ENCODE results near the gene SLC12A7.

The SLC12A7 gene

DNA sequence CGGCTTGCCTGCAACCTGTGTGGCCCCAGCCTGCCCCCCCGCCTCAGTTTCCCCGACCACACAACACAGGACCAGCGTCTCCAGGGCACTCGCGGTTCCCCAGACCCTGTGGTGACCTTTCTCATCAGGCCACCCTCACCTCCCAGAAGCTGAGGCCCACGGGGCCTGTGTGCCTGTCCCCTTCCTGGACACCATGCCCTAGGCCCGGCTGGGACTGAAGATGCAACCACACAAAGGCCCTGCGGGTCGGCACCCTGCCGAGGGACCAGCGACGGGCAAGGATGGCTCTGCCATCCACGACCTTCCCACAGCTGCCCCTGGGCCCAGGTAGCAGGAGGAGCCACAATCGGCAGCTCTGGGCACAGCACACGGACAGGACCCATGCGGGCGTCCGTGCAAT lies 34.8 kb downstream of the SLC12A7 start:
- no peak overlapping the region for H3K27ac ChIP-seq (ENCODE audit: low read length)
- H3K9me3 ChIP-seq (ENCODE audit: control insufficient read depth, low read depth, low read length), result no peaks in the 10 kb centered on the region
- peaks cover 25% of the 10 kb centered on the region for H3K36me3 ChIP-seq (ENCODE audit: control insufficient read depth, low read depth, low read length)
- H3K4me1 ChIP-seq (ENCODE audit: control insufficient read depth, low read depth, low read length), result no peaks in the 10 kb centered on the region
- no peaks in the 10 kb centered on the region for H3K27me3 ChIP-seq (ENCODE audit: control insufficient read depth, insufficient read depth, low read length)
- H3K4me3 ChIP-seq (ENCODE audit: low read length), result no peak overlapping the region
- no peak overlapping the region for H3K9ac ChIP-seq (ENCODE audit: low read length)

DNA sequence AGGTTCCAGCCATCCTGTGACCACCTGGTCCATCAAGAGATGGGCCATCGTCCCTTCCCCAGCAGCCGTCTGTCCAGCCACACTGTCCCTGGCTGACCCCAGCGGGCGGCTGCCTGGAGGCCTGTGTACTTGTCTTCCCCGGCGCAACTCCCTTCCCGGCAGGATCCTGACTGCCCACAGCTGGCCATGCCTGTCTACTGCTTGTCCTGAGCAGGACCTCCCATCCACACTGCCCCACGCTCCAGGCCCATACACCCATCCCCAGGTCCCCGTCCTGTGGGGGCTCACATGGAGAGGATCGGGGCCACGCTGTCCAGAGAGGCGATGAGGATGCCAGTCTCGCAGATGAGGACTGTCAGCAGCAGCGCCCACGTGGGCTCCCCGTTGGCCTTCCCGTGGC lies 35.5 kb downstream of the SLC12A7 start:
- no peaks in the 10 kb centered on the region for H3K27me3 ChIP-seq (ENCODE audit: control insufficient read depth, insufficient read depth, low read length)
- no peak overlapping the region for H3K9ac ChIP-seq (ENCODE audit: low read length)
- H3K4me1 ChIP-seq (ENCODE audit: control insufficient read depth, low read depth, low read length), result no peaks in the 10 kb centered on the region
- H3K4me3 ChIP-seq (ENCODE audit: low read length), result no peak overlapping the region
- H3K36me3 ChIP-seq (ENCODE audit: control insufficient read depth, low read depth, low read length), result peaks cover 21% of the 10 kb centered on the region
- H3K9me3 ChIP-seq (ENCODE audit: control insufficient read depth, low read depth, low read length), result no peaks in the 10 kb centered on the region
- H3K27ac ChIP-seq (ENCODE audit: low read length), result no peak overlapping the region

DNA sequence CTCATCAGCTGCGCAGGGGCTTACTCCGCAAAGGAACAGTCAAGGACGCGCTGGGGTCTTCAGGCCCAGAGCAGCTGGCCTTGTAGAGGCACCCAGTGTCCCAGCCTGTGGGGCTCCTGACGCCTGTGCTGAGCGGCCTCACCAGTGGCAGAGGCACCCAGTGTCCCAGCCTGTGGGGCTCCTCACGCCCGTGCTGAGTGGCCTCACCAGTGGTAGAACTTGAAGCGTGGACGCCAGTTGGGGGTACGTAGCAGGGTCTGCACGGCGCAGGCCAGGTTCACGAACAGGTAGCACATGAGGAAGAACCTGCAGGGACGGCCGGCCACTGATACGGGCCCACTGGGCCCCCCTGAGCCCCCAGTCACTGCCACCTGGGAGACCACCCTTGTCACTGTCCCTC lies 35.9 kb downstream of the SLC12A7 start:
- H3K27me3 ChIP-seq (ENCODE audit: control insufficient read depth, insufficient read depth, low read length), result no peaks in the 10 kb centered on the region
- H3K4me3 ChIP-seq (ENCODE audit: low read length), result no peak overlapping the region
- no peaks in the 10 kb centered on the region for H3K9me3 ChIP-seq (ENCODE audit: control insufficient read depth, low read depth, low read length)
- H3K27ac ChIP-seq (ENCODE audit: low read length), result no peak overlapping the region
- H3K4me1 ChIP-seq (ENCODE audit: control insufficient read depth, low read depth, low read length), result no peaks in the 10 kb centered on the region
- H3K9ac ChIP-seq (ENCODE audit: low read length), result no peak overlapping the region
- H3K36me3 ChIP-seq (ENCODE audit: control insufficient read depth, low read depth, low read length), result peaks cover 18% of the 10 kb centered on the region

DNA sequence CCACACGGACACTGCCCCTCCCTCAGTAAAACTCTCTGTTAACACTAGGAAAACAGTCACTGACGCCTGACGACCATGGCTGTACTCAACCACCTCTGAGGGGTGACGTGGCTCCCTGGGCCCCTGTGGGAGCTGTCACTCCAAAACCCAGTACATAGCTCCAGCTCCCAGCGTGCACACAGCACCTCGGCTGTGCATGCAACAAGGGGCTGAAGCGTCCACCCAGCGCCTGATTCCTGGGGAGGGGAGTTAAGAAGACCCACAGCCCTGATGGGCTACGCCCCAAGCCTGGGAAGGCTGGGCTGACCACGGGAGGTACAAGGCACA lies 36.3 kb downstream of the SLC12A7 start:
- Histone ChIP-seq H3K27ac (ENCODE audit: low read length) (no peak overlapping the region), H3K9me3 (ENCODE audit: control insufficient read depth, low read depth, low read length) (no peaks in the 10 kb centered on the region), H3K4me3 (ENCODE audit: low read length) (no peak overlapping the region), H3K27me3 (ENCODE audit: control insufficient read depth, insufficient read depth, low read length) (no peaks in the 10 kb centered on the region), H3K36me3 (ENCODE audit: control insufficient read depth, low read depth, low read length) (peaks cover 18% of the 10 kb centered on the region), H3K9ac (ENCODE audit: low read length) (no peak overlapping the region), H3K4me1 (ENCODE audit: control insufficient read depth, low read depth, low read length) (no peaks in the 10 kb centered on the region)

DNA sequence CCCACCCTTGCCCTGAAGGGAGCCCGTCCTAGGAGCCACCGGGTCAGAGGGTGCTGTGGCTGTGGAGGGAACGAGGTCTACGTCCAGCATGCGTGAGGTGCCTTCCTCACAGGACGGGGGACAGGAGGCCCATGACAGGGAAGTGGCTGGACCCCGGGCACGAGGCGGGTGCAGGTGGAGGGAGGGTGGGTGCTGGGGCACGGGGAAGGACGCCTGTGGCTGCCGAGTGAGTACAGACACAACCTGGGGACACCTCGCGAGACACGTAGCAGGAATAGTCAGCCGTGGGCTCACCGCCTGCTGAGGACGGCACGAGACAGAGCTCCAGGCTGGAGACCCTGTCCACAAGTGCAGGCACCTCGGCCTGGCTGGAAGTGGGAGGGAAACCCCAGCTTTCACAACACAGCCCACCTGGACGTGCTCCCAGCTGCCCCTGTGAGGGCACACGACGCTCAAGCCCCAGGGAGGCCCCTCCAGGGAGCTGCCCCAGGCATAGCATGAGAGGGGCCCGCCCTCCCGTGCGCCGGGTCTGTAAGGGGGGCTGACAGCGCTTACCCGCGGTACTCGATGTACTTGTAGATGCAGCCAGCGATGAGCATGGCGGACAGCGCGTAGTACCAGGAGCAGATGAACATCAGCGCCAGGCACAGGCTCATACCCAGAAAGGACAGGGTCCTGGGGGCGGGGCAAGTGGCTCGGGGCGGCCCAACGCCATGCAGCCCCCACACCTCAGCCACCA lies 36.9 kb downstream of the SLC12A7 start:
- no peaks in the 10 kb centered on the region for H3K4me1 ChIP-seq (ENCODE audit: control insufficient read depth, low read depth, low read length)
- H3K9me3 ChIP-seq (ENCODE audit: control insufficient read depth, low read depth, low read length), result no peaks in the 10 kb centered on the region
- peaks cover 18% of the 10 kb centered on the region for H3K36me3 ChIP-seq (ENCODE audit: control insufficient read depth, low read depth, low read length)
- no peak overlapping the region for H3K27ac ChIP-seq (ENCODE audit: low read length)
- no peaks in the 10 kb centered on the region for H3K27me3 ChIP-seq (ENCODE audit: control insufficient read depth, insufficient read depth, low read length)
- H3K4me3 ChIP-seq (ENCODE audit: low read length), result no peak overlapping the region
- no peak overlapping the region for H3K9ac ChIP-seq (ENCODE audit: low read length)

DNA sequence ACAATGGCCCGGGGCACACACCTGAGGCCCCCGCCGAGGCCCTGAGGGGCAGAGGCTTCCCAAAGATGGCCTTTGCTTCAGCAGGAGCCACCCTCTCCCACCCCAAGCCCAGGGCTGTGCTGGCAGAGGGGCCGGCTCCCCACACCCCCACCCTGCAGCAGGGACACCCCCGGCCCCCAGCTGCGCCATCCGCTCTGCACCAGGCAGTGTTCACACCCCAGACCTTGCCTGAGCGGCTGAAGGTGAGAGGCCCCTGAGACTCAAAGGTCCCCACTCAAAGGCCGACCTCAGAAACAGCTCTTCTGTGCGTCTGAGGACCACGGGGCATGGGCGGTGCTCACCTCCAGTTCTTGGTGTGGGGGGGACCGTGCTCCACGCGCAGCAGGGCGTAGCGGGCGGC lies 37.6 kb downstream of the SLC12A7 start:
- H3K4me1 ChIP-seq (ENCODE audit: control insufficient read depth, low read depth, low read length), result no peaks in the 10 kb centered on the region
- H3K4me3 ChIP-seq (ENCODE audit: low read length), result no peak overlapping the region
- no peaks in the 10 kb centered on the region for H3K9me3 ChIP-seq (ENCODE audit: control insufficient read depth, low read depth, low read length)
- peaks cover 13% of the 10 kb centered on the region for H3K36me3 ChIP-seq (ENCODE audit: control insufficient read depth, low read depth, low read length)
- no peaks in the 10 kb centered on the region for H3K27me3 ChIP-seq (ENCODE audit: control insufficient read depth, insufficient read depth, low read length)
- H3K27ac ChIP-seq (ENCODE audit: low read length), result no peak overlapping the region
- no peak overlapping the region for H3K9ac ChIP-seq (ENCODE audit: low read length)

DNA sequence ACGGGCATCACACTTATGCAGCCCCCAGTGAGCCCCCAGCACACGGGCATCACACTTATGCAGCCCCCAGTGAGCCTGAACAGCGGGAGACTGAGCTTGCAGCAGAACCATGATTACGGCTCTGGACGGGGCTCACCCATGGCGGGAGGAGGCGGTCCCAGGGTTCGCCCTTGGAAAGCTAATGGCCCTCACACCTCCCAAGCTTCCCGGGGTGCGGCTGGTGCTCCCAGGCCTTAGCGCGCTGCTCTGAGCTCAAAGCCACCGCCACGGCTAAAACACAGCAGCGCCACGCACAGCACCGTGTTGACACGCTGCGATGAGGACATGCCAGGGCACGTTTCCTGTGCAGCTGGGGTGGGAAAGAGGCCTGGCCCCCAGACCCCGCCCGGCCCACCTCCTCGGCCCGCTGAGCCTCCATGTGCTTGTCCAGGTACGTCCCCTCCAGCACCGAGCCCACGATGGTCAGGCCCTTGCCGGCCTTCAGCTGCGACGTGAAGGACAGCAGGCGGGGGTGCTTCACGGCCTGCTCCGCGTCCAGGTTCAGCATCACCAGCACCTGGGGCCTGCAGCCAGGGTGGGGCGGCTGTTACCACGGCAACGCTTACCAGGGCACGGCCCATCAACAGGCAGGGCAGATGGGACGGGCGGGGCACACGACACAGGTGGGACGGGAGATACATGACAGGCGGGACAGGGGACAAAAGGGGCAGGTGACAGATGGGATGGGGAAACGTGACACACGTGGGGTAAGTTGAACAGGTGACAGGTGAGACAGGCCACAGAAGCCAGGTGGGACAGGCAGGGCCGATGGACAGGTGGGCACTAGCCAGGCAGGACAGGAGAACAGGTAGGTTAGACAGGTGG lies 38.4 kb downstream of the SLC12A7 start:
- no peak overlapping the region for H3K27ac ChIP-seq (ENCODE audit: low read length)
- no peaks in the 10 kb centered on the region for H3K4me1 ChIP-seq (ENCODE audit: control insufficient read depth, low read depth, low read length)
- peaks cover 9% of the 10 kb centered on the region for H3K36me3 ChIP-seq (ENCODE audit: control insufficient read depth, low read depth, low read length)
- no peak overlapping the region for H3K4me3 ChIP-seq (ENCODE audit: low read length)
- H3K9me3 ChIP-seq (ENCODE audit: control insufficient read depth, low read depth, low read length), result no peaks in the 10 kb centered on the region
- H3K27me3 ChIP-seq (ENCODE audit: control insufficient read depth, insufficient read depth, low read length), result no peaks in the 10 kb centered on the region
- H3K9ac ChIP-seq (ENCODE audit: low read length), result no peak overlapping the region

DNA sequence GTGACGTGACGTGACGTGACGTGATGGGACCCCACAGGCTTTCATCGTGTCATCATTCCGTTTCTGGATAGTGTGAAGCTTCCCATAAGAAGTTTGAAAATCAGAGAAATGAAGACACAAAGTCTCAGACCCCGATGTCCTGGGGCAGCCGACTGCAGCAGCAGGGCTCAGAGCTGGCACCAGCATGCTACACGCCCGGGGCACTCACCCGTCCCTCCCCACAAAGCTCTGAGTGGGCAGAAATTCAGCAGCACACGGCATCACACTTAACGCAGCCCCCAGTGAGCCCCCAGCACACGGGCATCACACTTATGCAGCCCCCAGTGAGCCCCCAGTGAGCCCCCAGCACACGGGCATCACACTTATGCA lies 42.2 kb downstream of the SLC12A7 start:
- Histone ChIP-seq H3K9me3 (ENCODE audit: control insufficient read depth, low read depth, low read length) (no peaks in the 10 kb centered on the region), H3K4me3 (ENCODE audit: low read length) (no peak overlapping the region), H3K36me3 (ENCODE audit: control insufficient read depth, low read depth, low read length) (peaks cover 3% of the 10 kb centered on the region), H3K27me3 (ENCODE audit: control insufficient read depth, insufficient read depth, low read length) (no peaks in the 10 kb centered on the region), H3K4me1 (ENCODE audit: control insufficient read depth, low read depth, low read length) (no peaks in the 10 kb centered on the region), H3K27ac (ENCODE audit: low read length) (no peak overlapping the region), H3K9ac (ENCODE audit: low read length) (no peak overlapping the region)

DNA sequence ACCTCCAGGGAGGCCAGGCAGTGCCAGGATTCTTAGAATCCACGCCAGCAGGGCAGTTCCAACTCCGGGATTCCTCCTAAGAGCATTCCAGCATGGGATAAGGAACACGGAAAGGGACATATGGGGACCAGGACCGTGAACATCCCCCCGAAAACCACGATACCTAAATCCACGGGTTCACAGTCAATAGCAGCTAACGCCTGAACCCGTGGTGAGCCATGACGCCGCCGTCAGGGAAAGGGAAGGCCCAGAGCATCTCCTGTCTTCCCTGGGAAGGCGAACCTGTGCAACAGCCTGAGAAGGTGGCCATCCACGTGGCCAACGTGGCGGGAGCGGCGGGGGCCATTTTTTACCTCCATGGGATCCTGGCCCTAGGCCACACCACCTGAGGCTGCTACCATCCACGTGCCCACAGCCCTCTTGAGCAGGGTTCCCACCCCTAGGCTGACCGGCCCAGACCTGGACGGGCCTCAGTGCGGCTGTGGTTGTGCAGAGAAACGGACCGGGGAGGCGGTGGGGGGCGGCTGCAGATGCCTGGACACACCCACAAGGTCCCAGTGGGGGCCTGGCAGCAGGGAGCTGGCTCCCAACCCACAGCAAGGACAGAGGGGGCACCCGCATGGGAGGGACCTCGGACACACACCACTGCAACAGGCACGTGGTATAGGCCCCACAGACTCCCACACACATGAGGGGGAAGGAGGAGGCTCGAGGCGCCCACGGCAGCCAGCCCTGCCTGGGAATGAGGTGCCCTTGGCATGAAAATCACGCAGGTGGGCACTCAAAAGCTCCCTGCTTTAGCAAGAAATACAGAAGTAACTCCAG lies 42.8 kb downstream of the SLC12A7 start:
- H3K4me1 ChIP-seq (ENCODE audit: control insufficient read depth, low read depth, low read length), result no peaks in the 10 kb centered on the region
- H3K36me3 ChIP-seq (ENCODE audit: control insufficient read depth, low read depth, low read length), result peaks cover 3% of the 10 kb centered on the region
- no peak overlapping the region for H3K9ac ChIP-seq (ENCODE audit: low read length)
- H3K27ac ChIP-seq (ENCODE audit: low read length), result no peak overlapping the region
- H3K9me3 ChIP-seq (ENCODE audit: control insufficient read depth, low read depth, low read length), result no peaks in the 10 kb centered on the region
- H3K27me3 ChIP-seq (ENCODE audit: control insufficient read depth, insufficient read depth, low read length), result no peaks in the 10 kb centered on the region
- H3K4me3 ChIP-seq (ENCODE audit: low read length), result no peak overlapping the region

DNA sequence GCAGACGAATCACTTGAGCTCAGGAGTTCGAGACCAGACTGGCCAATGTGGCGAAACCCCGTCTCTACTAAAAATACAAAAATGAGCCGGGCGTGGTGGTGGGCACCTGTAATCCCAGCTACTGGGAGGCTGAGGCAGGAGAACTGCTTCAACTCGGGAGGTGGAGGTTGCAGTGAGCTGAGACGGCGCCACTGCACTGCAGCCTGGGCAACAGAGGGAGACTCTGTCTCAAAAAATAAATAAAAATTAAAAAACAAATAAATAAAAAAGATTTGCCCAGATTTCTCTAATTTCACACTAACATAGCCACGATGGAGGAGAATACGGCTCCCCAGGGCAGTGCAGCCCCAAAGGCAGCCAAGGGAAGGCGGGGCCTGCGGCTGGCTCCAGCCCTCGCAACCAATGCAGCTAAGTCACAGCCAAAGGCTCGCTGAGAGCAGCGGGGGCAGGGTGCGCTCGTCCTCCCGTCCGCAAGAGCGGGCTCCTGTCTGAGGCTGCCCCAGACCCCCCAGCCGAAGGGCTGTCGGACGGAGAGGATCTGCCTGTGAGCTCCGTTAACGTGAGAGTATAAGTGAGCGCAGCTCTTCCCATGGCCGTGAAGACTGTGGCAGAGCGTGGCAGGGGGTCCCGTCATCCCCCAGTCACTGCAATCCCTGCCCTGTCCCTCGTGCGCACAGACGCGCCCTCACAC lies 43.5 kb downstream of the SLC12A7 start:
- H3K4me3 ChIP-seq (ENCODE audit: low read length), result no peak overlapping the region

More for the DNA sequence above, 43.5 kb downstream of the SLC12A7 start:
- H3K9me3 ChIP-seq (ENCODE audit: control insufficient read depth, low read depth, low read length), result no peaks in the 10 kb centered on the region
- no peak overlapping the region for H3K27ac ChIP-seq (ENCODE audit: low read length)
- no peak overlapping the region for H3K9ac ChIP-seq (ENCODE audit: low read length)
- H3K36me3 ChIP-seq (ENCODE audit: control insufficient read depth, low read depth, low read length), result peaks cover 3% of the 10 kb centered on the region
- no peaks in the 10 kb centered on the region for H3K4me1 ChIP-seq (ENCODE audit: control insufficient read depth, low read depth, low read length)
- no peaks in the 10 kb centered on the region for H3K27me3 ChIP-seq (ENCODE audit: control insufficient read depth, insufficient read depth, low read length)

Data from iPS-18a (cell line).